ENCODE data around the gene HDAC6. TPM values are rescaled to one million over a fixed set of nuclear protein-coding genes. Genes with fewer than 3 reads are reported as not detected.
A peak's percentile ranks its signal among the peaks of the same experiment; 100 is the strongest.

Gene HDAC6
- total RNA-seq, 4 donors from 2014 or later, result 67.3 to 129 (median 93.2) TPM

- Histone ChIP-seq H3K4me3 (no peak overlapping the region), H3K36me3 (no peaks in the 10 kb centered on the region), H3K4me1 (peaks cover 8% of the 10 kb centered on the region), H3K9me3 (no peaks in the 10 kb centered on the region), H3K27me3 (no peaks in the 10 kb centered on the region), H3K27ac (no peak overlapping the region)
- WGBS, result 82% methylated on average over 2 of the region's 2 CpGs
- no peak for TF ChIP-seq POLR2A (IDR thresholded peaks at IDR 0.05)
- no peak for TF ChIP-seq EP300 (IDR thresholded peaks at IDR 0.05)
- no peak for TF ChIP-seq CTCF (IDR thresholded peaks at IDR 0.05)
- no peak for TF ChIP-seq POLR2AphosphoS5 (IDR thresholded peaks at IDR 0.05)
- DNase-seq (ENCODE audit: low spot score in 2 of 2), result no peak
These were observed 3.5 kb upstream of the HDAC6 start for GRCh38 chrX:48798318-48798717.

- Histone ChIP-seq H3K9me3 (no peaks in the 10 kb centered on the region), H3K27ac (peak overlapping the region; percentile 91), H3K36me3 (peaks cover 6% of the 10 kb centered on the region), H3K4me3 (peak overlapping the region; percentile 59), H3K4me1 (peaks cover 8% of the 10 kb centered on the region), H3K27me3 (no peaks in the 10 kb centered on the region)
- no peak for DNase-seq (ENCODE audit: low spot score in 2 of 2)
- WGBS, result 58% methylated on average over 16 of the region's 17 CpGs
- no peak for TF ChIP-seq POLR2AphosphoS5 (IDR thresholded peaks at IDR 0.05)
- TF ChIP-seq CTCF (IDR thresholded peaks at IDR 0.05), result no peak
- no peak for TF ChIP-seq EP300 (IDR thresholded peaks at IDR 0.05)
- TF ChIP-seq POLR2A (IDR thresholded peaks at IDR 0.05), result no peak
These were observed 1.1 kb upstream of the HDAC6 start for GRCh38 chrX:48800574-48801279.

GRCh38 chrX:48802089-48802904, 430 bp downstream of the HDAC6 start:
- WGBS, result 43% methylated on average over 38 of the region's 40 CpGs
- Histone ChIP-seq H3K36me3 (peaks cover 6% of the 10 kb centered on the region), H3K9me3 (no peaks in the 10 kb centered on the region), H3K27ac (peak overlapping the region; percentile 94), H3K4me3 (peak overlapping the region; percentile 57), H3K4me1 (peaks cover 8% of the 10 kb centered on the region), H3K27me3 (no peaks in the 10 kb centered on the region)
- no peak for TF ChIP-seq EP300 (IDR thresholded peaks at IDR 0.05)
- no peak for TF ChIP-seq CTCF (IDR thresholded peaks at IDR 0.05)
- TF ChIP-seq POLR2A (IDR thresholded peaks at IDR 0.05), result peak in 1 of 2 donors; percentile 35
- TF ChIP-seq POLR2AphosphoS5 (IDR thresholded peaks at IDR 0.05), result no peak
- DNase-seq (ENCODE audit: low spot score in 2 of 2), result peak; percentile 91 to 92

GRCh38 chrX:48802905-48803200, 986 bp downstream of the HDAC6 start:
- TF ChIP-seq POLR2AphosphoS5 (IDR thresholded peaks at IDR 0.05), result no peak
- no peak for TF ChIP-seq EP300 (IDR thresholded peaks at IDR 0.05)
- TF ChIP-seq CTCF (IDR thresholded peaks at IDR 0.05), result no peak
- no peak for TF ChIP-seq POLR2A (IDR thresholded peaks at IDR 0.05)
- H3K9me3 ChIP-seq, result no peaks in the 10 kb centered on the region
- WGBS, result 62% methylated on average over 4 of the region's 4 CpGs
- H3K27ac ChIP-seq, result peak overlapping the region; percentile 94
- H3K4me1 ChIP-seq, result peaks cover 8% of the 10 kb centered on the region
- peak overlapping the region; percentile 57 for H3K4me3 ChIP-seq
- peaks cover 6% of the 10 kb centered on the region for H3K36me3 ChIP-seq
- H3K27me3 ChIP-seq, result no peaks in the 10 kb centered on the region
- DNase-seq (ENCODE audit: low spot score in 2 of 2), result no peak

GRCh38 chrX:48806081-48806480, 4.2 kb downstream of the HDAC6 start:
- TF ChIP-seq POLR2A (IDR thresholded peaks at IDR 0.05), result no peak
- TF ChIP-seq EP300 (IDR thresholded peaks at IDR 0.05), result no peak
- no peak for TF ChIP-seq POLR2AphosphoS5 (IDR thresholded peaks at IDR 0.05)
- TF ChIP-seq CTCF (IDR thresholded peaks at IDR 0.05), result no peak
- Histone ChIP-seq H3K36me3 (peaks cover 6% of the 10 kb centered on the region), H3K27ac (no peak overlapping the region), H3K4me1 (peaks cover 4% of the 10 kb centered on the region), H3K4me3 (no peak overlapping the region), H3K9me3 (no peaks in the 10 kb centered on the region), H3K27me3 (no peaks in the 10 kb centered on the region)
- 91% methylated on average over 4 of the region's 4 CpGs for WGBS
- peak in 1 of 2 donors; percentile 14 for DNase-seq (ENCODE audit: low spot score in 2 of 2)

Data from suprapubic skin (tissue), 4 donors.